Measurements from ENCODE around the gene ERAP2.
"Not testable (repeated sequence)": the region's sequence is repeated elsewhere in the genome, so short reads cannot be mapped to it uniquely, and the experiment has no call there.

ERAP2 gene

DNA sequence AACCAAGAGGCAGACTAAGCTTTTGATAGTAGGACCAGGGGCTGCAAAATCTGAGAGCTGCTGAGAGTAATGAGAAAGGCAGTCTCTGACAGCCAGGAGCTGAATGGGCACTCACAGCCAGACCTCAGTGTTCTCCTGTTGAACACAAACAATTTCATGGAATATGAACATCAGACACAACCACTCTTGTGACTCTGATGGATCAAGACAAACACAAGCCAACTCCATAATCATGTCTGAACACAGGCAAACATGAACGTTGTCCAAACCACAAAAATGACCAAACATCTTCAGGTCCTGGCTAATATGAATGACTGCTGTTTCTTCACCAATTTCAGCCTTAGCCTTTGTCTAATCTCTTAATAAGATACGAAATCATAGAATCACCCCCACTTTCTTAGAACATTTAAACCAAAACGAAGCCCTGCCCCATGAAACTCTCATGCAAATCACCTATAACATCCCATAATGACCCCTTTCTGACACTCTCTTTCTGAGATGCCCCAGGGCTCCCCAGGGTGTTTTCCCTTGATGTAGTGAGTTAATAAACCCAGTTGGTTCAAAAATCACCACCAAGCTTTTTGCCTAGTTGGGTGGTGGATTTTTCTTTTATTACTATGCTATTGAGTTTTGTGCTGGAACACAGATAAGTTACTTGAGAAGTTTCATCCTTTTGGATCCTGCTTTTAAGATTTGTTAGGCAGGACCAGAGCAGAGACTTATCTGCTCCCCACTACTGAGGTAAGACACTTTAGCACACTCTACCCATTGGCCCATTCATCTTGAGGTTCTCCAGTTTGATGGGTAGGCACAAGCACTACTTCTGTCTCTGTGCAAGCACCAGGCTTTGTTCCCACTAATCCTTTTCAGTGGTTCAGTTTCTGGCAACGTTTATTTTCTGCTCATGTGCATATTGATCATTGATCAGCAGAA lies 5.9 kb upstream of the ERAP2 start:
- TF ChIP-seq, protein P1, sequence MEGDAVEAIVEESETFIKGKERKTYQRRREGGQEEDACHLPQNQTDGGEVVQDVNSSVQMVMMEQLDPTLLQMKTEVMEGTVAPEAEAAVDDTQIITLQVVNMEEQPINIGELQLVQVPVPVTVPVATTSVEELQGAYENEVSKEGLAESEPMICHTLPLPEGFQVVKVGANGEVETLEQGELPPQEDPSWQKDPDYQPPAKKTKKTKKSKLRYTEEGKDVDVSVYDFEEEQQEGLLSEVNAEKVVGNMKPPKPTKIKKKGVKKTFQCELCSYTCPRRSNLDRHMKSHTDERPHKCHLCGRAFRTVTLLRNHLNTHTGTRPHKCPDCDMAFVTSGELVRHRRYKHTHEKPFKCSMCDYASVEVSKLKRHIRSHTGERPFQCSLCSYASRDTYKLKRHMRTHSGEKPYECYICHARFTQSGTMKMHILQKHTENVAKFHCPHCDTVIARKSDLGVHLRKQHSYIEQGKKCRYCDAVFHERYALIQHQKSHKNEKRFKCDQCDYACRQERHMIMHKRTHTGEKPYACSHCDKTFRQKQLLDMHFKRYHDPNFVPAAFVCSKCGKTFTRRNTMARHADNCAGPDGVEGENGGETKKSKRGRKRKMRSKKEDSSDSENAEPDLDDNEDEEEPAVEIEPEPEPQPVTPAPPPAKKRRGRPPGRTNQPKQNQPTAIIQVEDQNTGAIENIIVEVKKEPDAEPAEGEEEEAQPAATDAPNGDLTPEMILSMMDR (IDR thresholded peaks at IDR 0.05; ENCODE audit: low read depth, low read length, missing control alignments) = no peak
- H3K4me3 ChIP-seq (replicated peaks; ENCODE audit: low read depth, low read length) = no peak overlapping the region
- no peak for DNase-seq (ENCODE audit: extremely low read depth, low read depth)

- DNase-seq (ENCODE audit: extremely low read depth, low read depth) = no peak
- TF ChIP-seq, protein P1 (IDR thresholded peaks at IDR 0.05; ENCODE audit: low read depth, low read length, missing control alignments) = no peak
- no peak overlapping the region for H3K4me3 ChIP-seq (replicated peaks; ENCODE audit: low read depth, low read length)
Measured at GRCh38 chr5:96871027-96871399, 5.3 kb upstream of the ERAP2 start.

GRCh38 chr5:96871686-96872085 lies 4.6 kb upstream of the ERAP2 start:
- DNase-seq (ENCODE audit: extremely low read depth, low read depth) = no peak
- H3K4me3 ChIP-seq (replicated peaks; ENCODE audit: low read depth, low read length) = no peak overlapping the region
- TF ChIP-seq, protein P1 (IDR thresholded peaks at IDR 0.05; ENCODE audit: low read depth, low read length, missing control alignments) = no peak

DNA sequence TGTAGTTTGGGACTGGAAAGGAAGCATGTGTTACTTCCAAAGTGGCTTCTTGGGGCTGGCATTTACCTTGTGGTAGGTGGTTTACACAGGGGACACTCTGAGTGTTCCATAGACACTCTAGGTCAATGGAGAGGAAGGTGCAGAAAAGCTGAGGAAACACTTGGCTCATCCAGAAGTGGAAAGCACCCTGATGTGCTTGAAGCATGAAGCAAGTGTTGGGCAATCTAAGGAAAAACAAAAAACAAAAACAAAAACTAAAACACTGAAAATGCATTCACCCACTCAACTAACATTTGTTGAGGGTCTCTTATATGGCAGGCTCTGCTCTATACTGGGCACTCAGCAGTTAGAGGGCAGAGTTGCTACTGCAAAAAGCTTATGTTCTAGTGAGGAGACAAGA lies 2.9 kb upstream of the ERAP2 start:
- no peak overlapping the region for H3K4me3 ChIP-seq (replicated peaks; ENCODE audit: low read depth, low read length)
- no peak for DNase-seq (ENCODE audit: extremely low read depth, low read depth)
- TF ChIP-seq, protein P1 (IDR thresholded peaks at IDR 0.05; ENCODE audit: low read depth, low read length, missing control alignments) = no peak

- DNase-seq (ENCODE audit: extremely low read depth, low read depth) = no peak
- no peak overlapping the region for H3K4me3 ChIP-seq (replicated peaks; ENCODE audit: low read depth, low read length)
- TF ChIP-seq, protein P1 (IDR thresholded peaks at IDR 0.05; ENCODE audit: low read depth, low read length, missing control alignments) = no peak
Measured at GRCh38 chr5:96874631-96875030, 1.7 kb upstream of the ERAP2 start.

GRCh38 chr5:96875791-96876291 lies 459 bp upstream of the ERAP2 start:
- TF ChIP-seq, protein P1 (IDR thresholded peaks at IDR 0.05; ENCODE audit: low read depth, low read length, missing control alignments) = no peak
- peak overlapping the region; percentile 49 for H3K4me3 ChIP-seq (replicated peaks; ENCODE audit: low read depth, low read length)
- DNase-seq (ENCODE audit: extremely low read depth, low read depth) = no peak

GRCh38 chr5:96876977-96877469 lies 723 bp downstream of the ERAP2 start:
- DNase-seq (ENCODE audit: extremely low read depth, low read depth) = not testable (repeated sequence)
- H3K4me3 ChIP-seq (replicated peaks; ENCODE audit: low read depth, low read length) = peak overlapping the region; percentile 49

Measured in HFF-Myc (cell line).